Common myeloid progenitor, CD34-positive (primary cell): ENCODE results near the gene TNIK.

ENCODE experiments used
- CTCF ChIA-PET: fragments of 350-600 bp; sonication (Branson Sonifier 250); formaldehyde crosslinking; loops from one replicate; lab custom pipeline; 2021; ENCODE audit warnings: antibody characterized with exemption; lab: Charles Lee
- POLR2A ChIA-PET: fragments of 350-600 bp; sonication (Branson Sonifier 250); formaldehyde crosslinking; loops from one replicate; lab custom pipeline; 2021; ENCODE audit warnings: antibody characterized with exemption; lab: Charles Lee
- DNase-seq, 3 donors: peaks; one replicate each; pipeline versions ENCODE4 v3.0.0 to v3.0.0-alpha.2; 2013
- H3K27ac ChIP-seq, 2 experiments: 1 replicate in 1 of 2; 2 replicates in 1 of 2; pipeline ENCODE4 v1.7.0; 2013; ENCODE audit warnings: inconsistent platforms in 2 of 2, low read length in 2 of 2, mild to moderate bottlenecking in 2 of 2, low read depth in 1 of 2, moderate library complexity in 1 of 2; ENCODE audit not compliant: severe bottlenecking in 2 of 2, insufficient read depth in 1 of 2, poor library complexity in 1 of 2
- H3K27me3 ChIP-seq, 5 experiments: replicated peaks in 2 of 5; 1 replicate in 3 of 5; 2 replicates in 2 of 5; pipeline versions ENCODE4 v1.6.1 to v1.7.0; 2013; ENCODE audit warnings: low read length in 4 of 5, mild to moderate bottlenecking in 2 of 5, moderate library complexity in 2 of 5, inconsistent platforms in 1 of 5; ENCODE audit not compliant: insufficient read depth in 5 of 5, control insufficient read depth in 4 of 5
- H3K36me3 ChIP-seq, 4 experiments: 1 replicate in 2 of 4; 2 replicates in 2 of 4; pipeline versions ENCODE4 v1.6.1 to v1.7.0; 2013; ENCODE audit warnings: low read length in 3 of 4, control low read depth in 1 of 4, mild to moderate bottlenecking in 1 of 4; ENCODE audit not compliant: control insufficient read depth in 4 of 4, insufficient read depth in 4 of 4
- H3K4me1 ChIP-seq, 4 experiments: 1 replicate in 3 of 4; 2 replicates in 1 of 4; pipeline versions ENCODE4 v1.6.1 to v1.7.1; 2013; ENCODE audit warnings: low read length in 3 of 4, mild to moderate bottlenecking in 3 of 4, control low read depth in 1 of 4, inconsistent platforms in 1 of 4, moderate library complexity in 1 of 4; ENCODE audit not compliant: control insufficient read depth in 4 of 4, insufficient read depth in 4 of 4; ENCODE audit errors: control extremely low read depth in 1 of 4
- H3K4me3 ChIP-seq, 7 experiments: 1 replicate in 4 of 7; 2 replicates in 3 of 7; pipeline versions ENCODE4 v1.5.1 to v1.7.0; 2013; ENCODE audit warnings: mild to moderate bottlenecking in 7 of 7, low read length in 6 of 7, moderate library complexity in 6 of 7, inconsistent platforms in 2 of 7, low read depth in 2 of 7, control low read depth in 1 of 7; ENCODE audit not compliant: insufficient read depth in 4 of 7, control insufficient read depth in 1 of 7; ENCODE audit errors: extremely low read depth in 1 of 7
- H3K9me3 ChIP-seq, 5 experiments: 1 replicate in 4 of 5; 2 replicates in 1 of 5; pipeline versions ENCODE4 v1.6.1 to v1.7.1; 2013; ENCODE audit warnings: low read length in 4 of 5, mild to moderate bottlenecking in 2 of 5, inconsistent platforms in 1 of 5, low read depth in 1 of 5, moderate library complexity in 1 of 5; ENCODE audit not compliant: control insufficient read depth in 4 of 5, insufficient read depth in 2 of 5; ENCODE audit errors: control extremely low read depth in 1 of 5
- WGBS: methylation state at CpG from one replicate; pipeline ENCODE4 v1.1.5; 2013; ENCODE audit not compliant: insufficient coverage; 5-methylcytosine and 5-hydroxymethylcytosine counted together

Gene TNIK

GRCh38 chr3:171176244-171176933 is 283.8 kb downstream of the TNIK start:
- Histone ChIP-seq H3K9me3 (no peaks in the 10 kb centered on the region), H3K27me3 (no peaks in the 10 kb centered on the region), H3K36me3 (peaks cover 0 to 41% (median under 1%) of the 10 kb centered on the region in 4 experiments), H3K27ac (no peak overlapping the region), H3K4me3 (no peak overlapping the region), H3K4me1 (peaks cover 3 to 25% (median 8%) of the 10 kb centered on the region in 4 experiments)
- DNase-seq: no peak
- WGBS: 100% methylated on average over 5 of the region's 5 CpGs
- ChIA-PET CTCF (no interaction called here), POLR2A (no interaction called here)

- DNase-seq: no peak
- POLR2A ChIA-PET: no interaction called here
- Histone ChIP-seq H3K9me3 (no peaks in the 10 kb centered on the region), H3K27me3 (no peaks in the 10 kb centered on the region), H3K4me3 (no peak overlapping the region), H3K4me1 (peaks cover 3 to 25% (median 8%) of the 10 kb centered on the region in 4 experiments), H3K27ac (no peak overlapping the region), H3K36me3 (peaks cover 0 to 44% (median under 1%) of the 10 kb centered on the region in 4 experiments)
- WGBS: 96% methylated on average over 6 of the region's 7 CpGs
- CTCF ChIA-PET: interaction anchor here (1.1 to 1.6 kb wide), 2 partner anchors 11 to 390 kb away, joined by 4 to 8 read pairs; no protein-coding TSS in a partner anchor
Measured at GRCh38 chr3:171175741-171176234, 284.4 kb downstream of the TNIK start.

- ChIA-PET CTCF (no interaction called here), POLR2A (no interaction called here)
- Histone ChIP-seq H3K9me3 (no peaks in the 10 kb centered on the region), H3K4me1 (peaks cover 3 to 14% (median 4%) of the 10 kb centered on the region in 4 experiments), H3K27me3 (no peaks in the 10 kb centered on the region), H3K27ac (peak overlapping the region in 1 of 2 experiments; percentile 28), H3K4me3 (peak overlapping the region in 2 of 7 experiments; percentile 12 to 52), H3K36me3 (peaks cover 0 to 36% (median under 1%) of the 10 kb centered on the region in 4 experiments)
- WGBS: 66% methylated on average over 4 of the region's 6 CpGs
- DNase-seq: peak; percentile 34 to 80 (median 71)
Measured at GRCh38 chr3:171173736-171174135, 286.5 kb downstream of the TNIK start.

GRCh38 chr3:171172070-171172469 is 288.1 kb downstream of the TNIK start:
- no peak for DNase-seq
- Histone ChIP-seq H3K9me3 (no peaks in the 10 kb centered on the region), H3K27ac (no peak overlapping the region), H3K27me3 (no peaks in the 10 kb centered on the region), H3K4me1 (peaks cover 0 to 10% (median 3%) of the 10 kb centered on the region in 4 experiments), H3K36me3 (peaks cover 0 to 46% (median 2%) of the 10 kb centered on the region in 4 experiments), H3K4me3 (no peak overlapping the region)
- POLR2A ChIA-PET: no interaction called here
- WGBS: 100% methylated on average over 2 of the region's 4 CpGs
- CTCF ChIA-PET: no interaction called here

GRCh38 chr3:171169866-171170265 is 290.3 kb downstream of the TNIK start:
- POLR2A ChIA-PET: no interaction called here
- H3K36me3 ChIP-seq: peaks cover 0 to 46% (median 3%) of the 10 kb centered on the region in 4 experiments
- no peaks in the 10 kb centered on the region for H3K27me3 ChIP-seq

GRCh38 chr3:171169443-171169842 is 290.8 kb downstream of the TNIK start:
- no peak for DNase-seq
- Histone ChIP-seq H3K9me3 (no peaks in the 10 kb centered on the region), H3K4me1 (peaks cover 3 to 10% (median 4%) of the 10 kb centered on the region in 4 experiments), H3K27ac (no peak overlapping the region), H3K27me3 (no peaks in the 10 kb centered on the region), H3K4me3 (no peak overlapping the region), H3K36me3 (peaks cover 0 to 50% (median 3%) of the 10 kb centered on the region in 4 experiments)
- CTCF ChIA-PET: interaction anchor here (1.4 kb wide), 1 partner anchor 13 kb away, joined by 3 read pairs; no protein-coding TSS in a partner anchor
- WGBS: no CpG with 5 or more reads among the region's 2 CpGs
- POLR2A ChIA-PET: no interaction called here

More at GRCh38 chr3:171169866-171170265, 290.3 kb downstream of the TNIK start:
- CTCF ChIA-PET: interaction anchor here (1.4 kb wide), 1 partner anchor 13 kb away, joined by 3 read pairs; no protein-coding TSS in a partner anchor
- Histone ChIP-seq H3K9me3 (no peaks in the 10 kb centered on the region), H3K4me1 (peaks cover 3 to 10% (median 4%) of the 10 kb centered on the region in 4 experiments), H3K27ac (no peak overlapping the region), H3K4me3 (no peak overlapping the region)
- WGBS: no CpG with 5 or more reads among the region's 1 CpG
- no peak for DNase-seq

GRCh38 chr3:171168551-171168950 is 291.7 kb downstream of the TNIK start:
- Histone ChIP-seq H3K9me3 (no peaks in the 10 kb centered on the region), H3K4me3 (no peak overlapping the region), H3K27ac (no peak overlapping the region), H3K27me3 (no peaks in the 10 kb centered on the region), H3K36me3 (peaks cover 0 to 52% (median 2%) of the 10 kb centered on the region in 4 experiments), H3K4me1 (peaks cover 0 to 6% (median under 1%) of the 10 kb centered on the region in 4 experiments)
- WGBS: 100% methylated on average over 2 of the region's 4 CpGs
- DNase-seq: no peak
- ChIA-PET POLR2A (no interaction called here), CTCF (interaction anchor here (0.6 kb wide), 1 partner anchor 27 kb away, joined by 3 read pairs; no protein-coding TSS in a partner anchor)
